NCI-H748 treated with DMSO at 0.1 percent for 48 hours (cell line): ENCODE data around the gene TRIM3.

Experiments
- DNase-seq: peaks from one replicate; lab custom pipeline; 2025; lab: John Stamatoyannopoulos, UW

TRIM3 gene

GRCh38 chr11:6480299-6480914 lies 6.7 kb upstream of the TRIM3 start:
- no peak for DNase-seq

GRCh38 chr11:6476571-6476970 lies 2.8 kb upstream of the TRIM3 start:
- DNase-seq = no peak

GRCh38 chr11:6475936-6476335 lies 2.2 kb upstream of the TRIM3 start:
- DNase-seq = peak; percentile 31

- DNase-seq = no peak
Measured at GRCh38 chr11:6474806-6475500, 1.2 kb upstream of the TRIM3 start.

GRCh38 chr11:6474413-6474792 lies 662 bp upstream of the TRIM3 start:
- no peak for DNase-seq

- no peak for DNase-seq
Measured at GRCh38 chr11:6472934-6473333, 807 bp downstream of the TRIM3 start.

- no peak for DNase-seq
Measured at GRCh38 chr11:6469599-6469998, 4.1 kb downstream of the TRIM3 start.

- DNase-seq = peak; percentile 66
Measured at GRCh38 chr11:6468712-6469495, 4.8 kb downstream of the TRIM3 start.

GRCh38 chr11:6459099-6459450 lies 14.7 kb downstream of the TRIM3 start:
- DNase-seq = no peak

- DNase-seq = no peak
Measured at GRCh38 chr11:6458352-6459098, 15.2 kb downstream of the TRIM3 start.

GRCh38 chr11:6457581-6458320 lies 16.0 kb downstream of the TRIM3 start:
- DNase-seq = no peak

- DNase-seq = no peak
Measured at GRCh38 chr11:6456361-6457073, 17.2 kb downstream of the TRIM3 start.

- no peak for DNase-seq
Measured at GRCh38 chr11:6455070-6455469, 18.7 kb downstream of the TRIM3 start.

- DNase-seq = no peak
Measured at GRCh38 chr11:6453152-6453551, 20.6 kb downstream of the TRIM3 start.

- DNase-seq = no peak
Measured at GRCh38 chr11:6452219-6452618, 21.5 kb downstream of the TRIM3 start.

GRCh38 chr11:6448574-6448973 lies 25.2 kb downstream of the TRIM3 start:
- DNase-seq = no peak

- DNase-seq = peak; percentile 15
Measured at GRCh38 chr11:6443269-6444003, 30.3 kb downstream of the TRIM3 start.

- no peak for DNase-seq
Measured at GRCh38 chr11:6442441-6442840, 31.3 kb downstream of the TRIM3 start.

- no peak for DNase-seq
Measured at GRCh38 chr11:6440906-6441358, 32.8 kb downstream of the TRIM3 start, which contains the start of gene HPX. TSS of gene HPX (minus strand) at chr11:6440987. CDS start at chr11:6440963, 24 bp downstream.

- DNase-seq = peak; percentile 13
Measured at GRCh38 chr11:6438979-6439571, 34.7 kb downstream of the TRIM3 start.
